ENCODE data around the gene FAM199X.

FAM199X gene

GRCh38 chrX:104130808-104131207, 35.4 kb upstream of the FAM199X start:
- no peaks in the 10 kb centered on the region for H3K36me3 ChIP-seq (ENCODE audit: control insufficient read depth, insufficient read depth, low read length)
- H3K4me3 ChIP-seq (ENCODE audit: low read depth, low read length), result no peak overlapping the region
- H3K9ac ChIP-seq, result no peak overlapping the region
- H2AFZ ChIP-seq, result no peak overlapping the region
- no peak overlapping the region for H3K4me2 ChIP-seq (ENCODE audit: low read length)
- H3K27ac ChIP-seq, result no peak overlapping the region
- no peak for TF ChIP-seq CTCF (IDR thresholded peaks at IDR 0.05)
- no peaks in the 10 kb centered on the region for H3K4me1 ChIP-seq
- peaks cover 4% of the 10 kb centered on the region for H3K79me2 ChIP-seq
- no peaks in the 10 kb centered on the region for H3K27me3 ChIP-seq (ENCODE audit: control insufficient read depth, insufficient read depth, low read length)
- H3K9me3 ChIP-seq (ENCODE audit: control insufficient read depth, low read length), result no peaks in the 10 kb centered on the region

DNA sequence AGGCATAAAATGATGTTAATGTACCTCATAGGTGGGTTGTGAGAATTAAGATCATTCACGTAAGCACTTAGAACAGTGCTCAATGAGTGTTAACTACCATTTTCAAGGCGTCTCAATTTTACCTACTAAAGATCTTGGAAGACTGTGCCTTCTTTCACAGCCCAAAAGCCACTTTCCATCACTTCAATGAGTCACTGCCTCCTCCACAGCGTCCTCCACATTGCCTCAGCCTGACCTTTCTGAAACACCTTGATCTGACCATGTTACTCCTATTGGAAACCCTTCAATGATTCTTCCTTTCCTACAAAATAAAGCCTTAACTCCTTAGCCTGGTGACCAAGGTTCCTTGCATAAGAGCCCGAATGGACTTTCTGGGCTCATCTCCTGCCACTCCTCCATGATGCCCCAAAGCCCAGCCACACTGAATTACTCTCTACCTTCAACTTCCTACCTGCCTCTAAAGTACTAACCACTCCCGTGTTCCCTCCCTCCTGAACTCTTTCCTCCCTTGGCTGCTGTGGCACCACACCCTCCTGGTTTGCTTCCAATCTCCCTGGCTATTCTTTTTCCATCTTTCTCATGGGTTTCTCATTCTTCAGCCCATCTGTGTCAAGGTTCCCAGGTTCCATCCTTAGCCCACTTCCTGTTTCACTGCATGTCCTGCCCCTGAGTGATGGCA, 31.5 kb upstream of the FAM199X start:
- Histone ChIP-seq H3K9ac (no peak overlapping the region), H3K27ac (no peak overlapping the region)

DNA sequence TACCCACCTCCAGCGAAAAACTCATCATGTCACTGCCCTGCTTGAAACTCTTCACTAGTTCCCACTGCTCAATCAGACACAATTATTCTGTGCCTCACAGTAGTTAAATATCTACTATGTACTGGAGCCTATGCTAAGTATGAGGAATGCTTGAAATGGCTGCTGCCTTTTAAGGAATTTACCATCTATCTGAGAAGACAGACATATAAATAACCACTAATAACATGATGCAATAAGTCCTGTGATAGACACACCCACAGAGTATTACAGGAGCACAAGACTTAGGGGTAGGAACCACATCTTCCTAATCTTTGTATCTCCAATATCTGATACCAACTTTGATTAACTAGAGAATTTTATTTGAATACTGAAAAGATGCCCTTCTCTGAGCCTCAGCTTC, 30.6 kb upstream of the FAM199X start:
- no peak for TF ChIP-seq CTCF (IDR thresholded peaks at IDR 0.05)
- Histone ChIP-seq H3K79me2 (peaks cover 4% of the 10 kb centered on the region), H3K9me3 (ENCODE audit: control insufficient read depth, low read length) (no peaks in the 10 kb centered on the region), H3K36me3 (ENCODE audit: control insufficient read depth, insufficient read depth, low read length) (no peaks in the 10 kb centered on the region), H2AFZ (no peak overlapping the region), H3K27ac (no peak overlapping the region), H3K4me3 (ENCODE audit: low read depth, low read length) (no peak overlapping the region), H3K27me3 (ENCODE audit: control insufficient read depth, insufficient read depth, low read length) (no peaks in the 10 kb centered on the region), H3K4me1 (no peaks in the 10 kb centered on the region), H3K4me2 (ENCODE audit: low read length) (no peak overlapping the region), H3K9ac (no peak overlapping the region)

More for the DNA sequence above, 31.5 kb upstream of the FAM199X start:
- TF ChIP-seq CTCF (IDR thresholded peaks at IDR 0.05), result no peak
- Histone ChIP-seq H3K4me1 (no peaks in the 10 kb centered on the region), H3K9me3 (ENCODE audit: control insufficient read depth, low read length) (no peaks in the 10 kb centered on the region), H3K4me2 (ENCODE audit: low read length) (no peak overlapping the region), H3K4me3 (ENCODE audit: low read depth, low read length) (no peak overlapping the region), H2AFZ (no peak overlapping the region), H3K27me3 (ENCODE audit: control insufficient read depth, insufficient read depth, low read length) (no peaks in the 10 kb centered on the region), H3K36me3 (ENCODE audit: control insufficient read depth, insufficient read depth, low read length) (no peaks in the 10 kb centered on the region), H3K79me2 (peaks cover 4% of the 10 kb centered on the region)

GRCh38 chrX:104136241-104137019, 29.8 kb upstream of the FAM199X start:
- no peaks in the 10 kb centered on the region for H3K9me3 ChIP-seq (ENCODE audit: control insufficient read depth, low read length)
- H3K27me3 ChIP-seq (ENCODE audit: control insufficient read depth, insufficient read depth, low read length), result no peaks in the 10 kb centered on the region
- peak overlapping the region; percentile 49 for H3K4me2 ChIP-seq (ENCODE audit: low read length)
- H3K4me3 ChIP-seq (ENCODE audit: low read depth, low read length), result peak overlapping the region; percentile 22
- peak; percentile 60 for TF ChIP-seq CTCF (IDR thresholded peaks at IDR 0.05)
- peak overlapping the region; percentile 71 for H2AFZ ChIP-seq
- H3K9ac ChIP-seq, result no peak overlapping the region
- H3K36me3 ChIP-seq (ENCODE audit: control insufficient read depth, insufficient read depth, low read length), result no peaks in the 10 kb centered on the region
- H3K79me2 ChIP-seq, result peaks cover 4% of the 10 kb centered on the region
- no peak overlapping the region for H3K27ac ChIP-seq
- H3K4me1 ChIP-seq, result no peaks in the 10 kb centered on the region
